Activated naive CD8-positive, alpha-beta T cell treated with anti-CD3 and anti-CD28 coated beads for 36 hours (primary cell): Measurements from ENCODE around the gene GOSR2. TPM values are rescaled to one million over a fixed set of nuclear protein-coding genes. Genes with fewer than 3 reads are reported as not detected.
"Not testable (repeated sequence)": the region's sequence is repeated elsewhere in the genome, so short reads cannot be mapped to it uniquely, and the experiment has no call there.

ENCODE experiments used
- DNase-seq: peaks from one replicate; pipeline ENCODE4 v3.0.0; 2021
- H3K27ac Mint-ChIP-seq: one replicate; pipeline ENCODE4 v1.8.0; 2022; ENCODE audit warnings: mild to moderate bottlenecking, moderate library complexity, mixed read lengths
- H3K27me3 Mint-ChIP-seq: one replicate; pipeline ENCODE4 v1.8.0; 2022; ENCODE audit warnings: mild to moderate bottlenecking, mixed read lengths
- H3K36me3 Mint-ChIP-seq: one replicate; pipeline ENCODE4 v1.8.0; 2021; ENCODE audit warnings: mild to moderate bottlenecking, mixed read lengths
- H3K4me1 Mint-ChIP-seq: one replicate; pipeline ENCODE4 v1.8.0; 2021; ENCODE audit warnings: mixed read lengths
- H3K4me3 Mint-ChIP-seq: one replicate; pipeline ENCODE4 v1.8.0; 2022; ENCODE audit warnings: mild to moderate bottlenecking, moderate library complexity, mixed read lengths
- H3K9me3 Mint-ChIP-seq: one replicate; pipeline ENCODE4 v1.8.0; 2022; ENCODE audit warnings: mixed read lengths
- total RNA-seq, 2 experiments: library from RNA; stranded (reverse); gene quantifications; one replicate each; pipeline ENCODE4 v1.2.3, GENCODE V29; 2021

Gene GOSR2
- total RNA-seq, 2 experiments from 2014 or later: 46.2 to 49.5 TPM

- H3K27me3 Mint-ChIP-seq, DNase-seq, H3K27ac Mint-ChIP-seq, H3K4me3 Mint-ChIP-seq, H3K4me1 Mint-ChIP-seq, H3K9me3 Mint-ChIP-seq, H3K36me3 Mint-ChIP-seq: not testable (repeated sequence)
Observed at GRCh38 chr17:46953191-46953590, 30.2 kb downstream of the GOSR2 start.

- DNase-seq: no peak
- H3K27ac Mint-ChIP-seq: no peak overlapping the region
- H3K27me3 Mint-ChIP-seq: no peaks in the 10 kb centered on the region
- H3K36me3 Mint-ChIP-seq: peaks cover 7% of the 10 kb centered on the region
- no peaks in the 10 kb centered on the region for H3K9me3 Mint-ChIP-seq
- H3K4me1 Mint-ChIP-seq: peaks cover 4% of the 10 kb centered on the region
- H3K4me3 Mint-ChIP-seq: no peak overlapping the region
Observed at GRCh38 chr17:46958041-46958591, 35.2 kb downstream of the GOSR2 start.

- H3K36me3 Mint-ChIP-seq: peaks cover 8% of the 10 kb centered on the region
- peaks cover 4% of the 10 kb centered on the region for H3K4me1 Mint-ChIP-seq
- DNase-seq: no peak
- no peaks in the 10 kb centered on the region for H3K9me3 Mint-ChIP-seq
- no peak overlapping the region for H3K27ac Mint-ChIP-seq
- H3K4me3 Mint-ChIP-seq: no peak overlapping the region
- H3K27me3 Mint-ChIP-seq: no peaks in the 10 kb centered on the region
Observed at GRCh38 chr17:46960152-46960551, 37.2 kb downstream of the GOSR2 start.

GRCh38 chr17:46962374-46962790 is 39.4 kb downstream of the GOSR2 start:
- H3K27ac Mint-ChIP-seq: no peak overlapping the region

GRCh38 chr17:46963571-46963970 is 40.6 kb downstream of the GOSR2 start:
- Mint-ChIP-seq H3K4me3 (no peak overlapping the region), H3K27me3 (no peaks in the 10 kb centered on the region), H3K4me1 (peaks cover 4% of the 10 kb centered on the region), H3K36me3 (peaks cover 7% of the 10 kb centered on the region), H3K9me3 (no peaks in the 10 kb centered on the region), H3K27ac (no peak overlapping the region)
- no peak for DNase-seq

More at GRCh38 chr17:46962374-46962790, 39.4 kb downstream of the GOSR2 start:
- H3K27me3 Mint-ChIP-seq: no peaks in the 10 kb centered on the region
- H3K4me3 Mint-ChIP-seq: no peak overlapping the region
- H3K36me3 Mint-ChIP-seq: peaks cover 10% of the 10 kb centered on the region
- DNase-seq: no peak
- no peaks in the 10 kb centered on the region for H3K9me3 Mint-ChIP-seq
- H3K4me1 Mint-ChIP-seq: peaks cover 4% of the 10 kb centered on the region

GRCh38 chr17:46964315-46965265 is 41.6 kb downstream of the GOSR2 start:
- Mint-ChIP-seq H3K27ac (no peak overlapping the region), H3K4me1 (peaks cover 4% of the 10 kb centered on the region), H3K9me3 (no peaks in the 10 kb centered on the region), H3K4me3 (no peak overlapping the region), H3K36me3 (peaks cover 7% of the 10 kb centered on the region), H3K27me3 (no peaks in the 10 kb centered on the region)
- no peak for DNase-seq

- H3K9me3 Mint-ChIP-seq: no peaks in the 10 kb centered on the region
- no peak for DNase-seq
- no peaks in the 10 kb centered on the region for H3K4me1 Mint-ChIP-seq
- no peaks in the 10 kb centered on the region for H3K27me3 Mint-ChIP-seq
- H3K36me3 Mint-ChIP-seq: peaks cover 3% of the 10 kb centered on the region
- H3K4me3 Mint-ChIP-seq: no peak overlapping the region
- no peak overlapping the region for H3K27ac Mint-ChIP-seq
Observed at GRCh38 chr17:46968224-46968834, 45.4 kb downstream of the GOSR2 start.

GRCh38 chr17:46968896-46969295 is 45.9 kb downstream of the GOSR2 start:
- H3K27ac Mint-ChIP-seq: no peak overlapping the region

GRCh38 chr17:46971647-46972300 is 48.8 kb downstream of the GOSR2 start:
- H3K4me3 Mint-ChIP-seq: no peak overlapping the region
- peaks cover 6% of the 10 kb centered on the region for H3K36me3 Mint-ChIP-seq
- H3K9me3 Mint-ChIP-seq: no peaks in the 10 kb centered on the region
- DNase-seq: no peak
- peaks cover 5% of the 10 kb centered on the region for H3K27me3 Mint-ChIP-seq
- H3K4me1 Mint-ChIP-seq: no peaks in the 10 kb centered on the region
- no peak overlapping the region for H3K27ac Mint-ChIP-seq

More at GRCh38 chr17:46968896-46969295, 45.9 kb downstream of the GOSR2 start:
- no peak for DNase-seq
- no peaks in the 10 kb centered on the region for H3K27me3 Mint-ChIP-seq
- H3K4me1 Mint-ChIP-seq: no peaks in the 10 kb centered on the region
- H3K36me3 Mint-ChIP-seq: peaks cover 4% of the 10 kb centered on the region
- H3K4me3 Mint-ChIP-seq: no peak overlapping the region
- H3K9me3 Mint-ChIP-seq: no peaks in the 10 kb centered on the region

- no peak for DNase-seq
- Mint-ChIP-seq H3K27ac (no peak overlapping the region), H3K27me3 (peaks cover 11% of the 10 kb centered on the region), H3K4me3 (no peak overlapping the region), H3K4me1 (no peaks in the 10 kb centered on the region), H3K36me3 (peaks cover 4% of the 10 kb centered on the region), H3K9me3 (no peaks in the 10 kb centered on the region)
Observed at GRCh38 chr17:46972346-46972745, 49.4 kb downstream of the GOSR2 start.

GRCh38 chr17:46974086-46974485 is 51.1 kb downstream of the GOSR2 start:
- Mint-ChIP-seq H3K27me3 (peaks cover 24% of the 10 kb centered on the region), H3K27ac (no peak overlapping the region), H3K4me1 (peaks cover 5% of the 10 kb centered on the region), H3K36me3 (peaks cover 4% of the 10 kb centered on the region), H3K9me3 (no peaks in the 10 kb centered on the region), H3K4me3 (no peak overlapping the region)
- DNase-seq: no peak

GRCh38 chr17:46975287-46975686 is 52.3 kb downstream of the GOSR2 start:
- Mint-ChIP-seq H3K36me3 (peaks cover 4% of the 10 kb centered on the region), H3K9me3 (no peaks in the 10 kb centered on the region), H3K4me3 (no peak overlapping the region), H3K27ac (no peak overlapping the region), H3K27me3 (peaks cover 35% of the 10 kb centered on the region), H3K4me1 (peaks cover 5% of the 10 kb centered on the region)
- no peak for DNase-seq

GRCh38 chr17:46976626-46977270 is 53.8 kb downstream of the GOSR2 start:
- no peaks in the 10 kb centered on the region for H3K9me3 Mint-ChIP-seq
- no peak overlapping the region for H3K4me3 Mint-ChIP-seq
- H3K27me3 Mint-ChIP-seq: peaks cover 43% of the 10 kb centered on the region
- peaks cover 5% of the 10 kb centered on the region for H3K4me1 Mint-ChIP-seq
- H3K27ac Mint-ChIP-seq: no peak overlapping the region
- DNase-seq: no peak
- peaks cover 4% of the 10 kb centered on the region for H3K36me3 Mint-ChIP-seq

GRCh38 chr17:46977348-46977747 is 54.4 kb downstream of the GOSR2 start:
- Mint-ChIP-seq H3K9me3 (no peaks in the 10 kb centered on the region), H3K27me3 (peaks cover 43% of the 10 kb centered on the region), H3K4me1 (peaks cover 5% of the 10 kb centered on the region), H3K27ac (no peak overlapping the region), H3K36me3 (peaks cover 4% of the 10 kb centered on the region), H3K4me3 (no peak overlapping the region)
- no peak for DNase-seq
